ENCODE measurements around the gene ITPA. TPM values are rescaled to one million over a fixed set of nuclear protein-coding genes. Genes with fewer than 3 reads are reported as not detected.

Gene ITPA
- total and polyA plus RNA-seq, 2 experiments from 2014 or later, result 57.5 to 81.7 TPM

DNA sequence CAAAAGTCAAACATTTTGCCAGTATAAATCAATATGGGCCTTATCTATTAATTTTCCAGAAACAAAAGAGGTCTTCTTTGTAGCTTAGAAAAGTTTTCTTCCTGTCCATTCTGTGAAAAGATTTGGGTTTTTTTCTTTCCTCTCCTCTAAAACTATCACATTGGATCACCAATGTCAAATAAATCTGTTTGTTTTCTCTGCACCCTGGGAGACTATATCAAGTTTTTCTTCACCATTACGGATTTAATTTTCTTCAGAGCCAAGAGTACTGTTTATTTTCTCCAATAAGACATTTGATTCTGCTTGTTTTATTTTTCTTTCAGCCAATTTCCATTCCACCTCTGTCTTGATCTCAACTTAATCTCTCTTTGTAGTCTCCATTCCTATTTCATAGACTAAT, 34.0 kb upstream of the ITPA start:
- H3K4me2 ChIP-seq, result peak overlapping the region; percentile 85
- H3K27me3 Mint-ChIP-seq (ENCODE audit: insufficient read depth, low read depth, poor library complexity), result peaks cover 9% of the 10 kb centered on the region
- peak overlapping the region; percentile 47; the same call in 1 of the 2 replicates for H3K27ac ChIP-seq (ENCODE audit: low read depth)
- no peaks in the 10 kb centered on the region for H3K27me3 ChIP-seq (ENCODE audit: insufficient read depth)
- peak overlapping the region; percentile 73 for H3K4me3 ChIP-seq
- H2AFZ ChIP-seq, result no peak overlapping the region
- TF ChIP-seq EZH2 (IDR thresholded peaks at IDR 0.05; ENCODE audit: low read depth, unreplicated experiment) (no peak), EZH2phosphoT487 (IDR thresholded peaks at IDR 0.05; ENCODE audit: unreplicated experiment) (no peak)
- TF ChIP-seq, protein P1, sequence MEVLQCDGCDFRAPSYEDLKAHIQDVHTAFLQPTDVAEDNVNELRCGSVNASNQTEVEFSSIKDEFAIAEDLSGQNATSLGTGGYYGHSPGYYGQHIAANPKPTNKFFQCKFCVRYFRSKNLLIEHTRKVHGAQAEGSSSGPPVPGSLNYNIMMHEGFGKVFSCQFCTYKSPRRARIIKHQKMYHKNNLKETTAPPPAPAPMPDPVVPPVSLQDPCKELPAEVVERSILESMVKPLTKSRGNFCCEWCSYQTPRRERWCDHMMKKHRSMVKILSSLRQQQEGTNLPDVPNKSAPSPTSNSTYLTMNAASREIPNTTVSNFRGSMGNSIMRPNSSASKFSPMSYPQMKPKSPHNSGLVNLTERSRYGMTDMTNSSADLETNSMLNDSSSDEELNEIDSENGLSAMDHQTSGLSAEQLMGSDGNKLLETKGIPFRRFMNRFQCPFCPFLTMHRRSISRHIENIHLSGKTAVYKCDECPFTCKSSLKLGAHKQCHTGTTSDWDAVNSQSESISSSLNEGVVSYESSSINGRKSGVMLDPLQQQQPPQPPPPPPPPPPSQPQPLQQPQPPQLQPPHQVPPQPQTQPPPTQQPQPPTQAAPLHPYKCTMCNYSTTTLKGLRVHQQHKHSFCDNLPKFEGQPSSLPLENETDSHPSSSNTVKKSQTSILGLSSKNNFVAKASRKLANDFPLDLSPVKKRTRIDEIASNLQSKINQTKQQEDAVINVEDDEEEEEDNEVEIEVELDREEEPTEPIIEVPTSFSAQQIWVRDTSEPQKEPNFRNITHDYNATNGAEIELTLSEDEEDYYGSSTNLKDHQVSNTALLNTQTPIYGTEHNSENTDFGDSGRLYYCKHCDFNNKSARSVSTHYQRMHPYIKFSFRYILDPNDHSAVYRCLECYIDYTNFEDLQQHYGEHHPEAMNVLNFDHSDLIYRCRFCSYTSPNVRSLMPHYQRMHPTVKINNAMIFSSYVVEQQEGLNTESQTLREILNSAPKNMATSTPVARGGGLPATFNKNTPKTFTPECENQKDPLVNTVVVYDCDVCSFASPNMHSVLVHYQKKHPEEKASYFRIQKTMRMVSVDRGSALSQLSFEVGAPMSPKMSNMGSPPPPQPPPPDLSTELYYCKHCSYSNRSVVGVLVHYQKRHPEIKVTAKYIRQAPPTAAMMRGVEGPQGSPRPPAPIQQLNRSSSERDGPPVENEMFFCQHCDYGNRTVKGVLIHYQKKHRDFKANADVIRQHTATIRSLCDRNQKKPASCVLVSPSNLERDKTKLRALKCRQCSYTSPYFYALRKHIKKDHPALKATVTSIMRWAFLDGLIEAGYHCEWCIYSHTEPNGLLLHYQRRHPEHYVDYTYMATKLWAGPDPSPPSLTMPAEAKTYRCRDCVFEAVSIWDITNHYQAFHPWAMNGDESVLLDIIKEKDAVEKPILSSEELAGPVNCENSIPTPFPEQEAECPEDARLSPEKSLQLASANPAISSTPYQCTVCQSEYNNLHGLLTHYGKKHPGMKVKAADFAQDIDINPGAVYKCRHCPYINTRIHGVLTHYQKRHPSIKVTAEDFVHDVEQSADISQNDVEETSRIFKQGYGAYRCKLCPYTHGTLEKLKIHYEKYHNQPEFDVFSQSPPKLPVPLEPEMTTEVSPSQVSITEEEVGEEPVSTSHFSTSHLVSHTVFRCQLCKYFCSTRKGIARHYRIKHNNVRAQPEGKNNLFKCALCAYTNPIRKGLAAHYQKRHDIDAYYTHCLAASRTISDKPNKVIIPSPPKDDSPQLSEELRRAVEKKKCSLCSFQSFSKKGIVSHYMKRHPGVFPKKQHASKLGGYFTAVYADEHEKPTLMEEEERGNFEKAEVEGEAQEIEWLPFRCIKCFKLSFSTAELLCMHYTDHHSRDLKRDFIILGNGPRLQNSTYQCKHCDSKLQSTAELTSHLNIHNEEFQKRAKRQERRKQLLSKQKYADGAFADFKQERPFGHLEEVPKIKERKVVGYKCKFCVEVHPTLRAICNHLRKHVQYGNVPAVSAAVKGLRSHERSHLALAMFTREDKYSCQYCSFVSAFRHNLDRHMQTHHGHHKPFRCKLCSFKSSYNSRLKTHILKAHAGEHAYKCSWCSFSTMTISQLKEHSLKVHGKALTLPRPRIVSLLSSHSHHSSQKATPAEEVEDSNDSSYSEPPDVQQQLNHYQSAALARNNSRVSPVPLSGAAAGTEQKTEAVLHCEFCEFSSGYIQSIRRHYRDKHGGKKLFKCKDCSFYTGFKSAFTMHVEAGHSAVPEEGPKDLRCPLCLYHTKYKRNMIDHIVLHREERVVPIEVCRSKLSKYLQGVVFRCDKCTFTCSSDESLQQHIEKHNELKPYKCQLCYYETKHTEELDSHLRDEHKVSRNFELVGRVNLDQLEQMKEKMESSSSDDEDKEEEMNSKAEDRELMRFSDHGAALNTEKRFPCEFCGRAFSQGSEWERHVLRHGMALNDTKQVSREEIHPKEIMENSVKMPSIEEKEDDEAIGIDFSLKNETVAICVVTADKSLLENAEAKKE (CRISPR knock-in tag; IDR thresholded peaks at IDR 0.05), result no peak
- TF ChIP-seq, protein P2, sequence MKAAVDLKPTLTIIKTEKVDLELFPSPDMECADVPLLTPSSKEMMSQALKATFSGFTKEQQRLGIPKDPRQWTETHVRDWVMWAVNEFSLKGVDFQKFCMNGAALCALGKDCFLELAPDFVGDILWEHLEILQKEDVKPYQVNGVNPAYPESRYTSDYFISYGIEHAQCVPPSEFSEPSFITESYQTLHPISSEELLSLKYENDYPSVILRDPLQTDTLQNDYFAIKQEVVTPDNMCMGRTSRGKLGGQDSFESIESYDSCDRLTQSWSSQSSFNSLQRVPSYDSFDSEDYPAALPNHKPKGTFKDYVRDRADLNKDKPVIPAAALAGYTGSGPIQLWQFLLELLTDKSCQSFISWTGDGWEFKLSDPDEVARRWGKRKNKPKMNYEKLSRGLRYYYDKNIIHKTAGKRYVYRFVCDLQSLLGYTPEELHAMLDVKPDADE (IDR thresholded peaks at IDR 0.05), result no peak
- ATAC-seq (no peak), DNase-seq (ENCODE audit: low spot score) (no peak)
- H4K20me1 ChIP-seq (replicated peaks; ENCODE audit: insufficient read depth), result peaks cover 3% of the 10 kb centered on the region; the same call in 1 of the 2 replicates
- H3K9me2 ChIP-seq (ENCODE audit: insufficient read depth), result no peaks in the 10 kb centered on the region
- H3K79me2 ChIP-seq (replicated peaks; ENCODE audit: insufficient read depth), result peaks cover 15% of the 10 kb centered on the region
- H3K36me3 Mint-ChIP-seq (ENCODE audit: low read depth), result peaks cover 3% of the 10 kb centered on the region; the same call in 1 of the 3 replicates
- 0 out of 2 replicates have a peak, but pooled peaks cover 6% of the 10 kb centered on the region for H3F3A ChIP-seq (replicated peaks; ENCODE audit: low read depth)
- H3K4me1 ChIP-seq (ENCODE audit: insufficient read depth), result peaks cover 18% of the 10 kb centered on the region; the same call in 1 of the 2 replicates
- H3K36me3 ChIP-seq (ENCODE audit: insufficient read depth), result no peaks in the 10 kb centered on the region
- H3K4me1 Mint-ChIP-seq, result peaks cover 32% of the 10 kb centered on the region
- peak overlapping the region; percentile 85 for H3K4me3 Mint-ChIP-seq
- peak overlapping the region; percentile 6; the same call in 1 of the 2 replicates for H3K27ac Mint-ChIP-seq
- H3K9me3 Mint-ChIP-seq, result no peaks in the 10 kb centered on the region; the same call in 2 of the 3 replicates

All from GM23338 (cell line).